HEK293 (cell line): ENCODE measurements around the gene SUSD6.

Experiments
- CTCF ChIA-PET: fragments of 350-600 bp; formaldehyde crosslinking; extraction: SDS; loops from one replicate; lab custom pipeline; 2021; ENCODE audit warnings: antibody characterized with exemption; lab: Yijun Ruan, JAX
- POLR2A ChIA-PET: fragments of 300-600 bp; formaldehyde crosslinking; extraction: SDS; loops from one replicate; lab custom pipeline; 2020; ENCODE audit warnings: antibody characterized with exemption, inconsistent platforms; lab: Yijun Ruan, JAX
- H3K27ac ChIP-seq: fragments of 200-500 bp; sonication (Bioruptor generic); 2 replicates; pipeline ENCODE4 v1.5.1; 2014; ENCODE audit warnings: low read depth, low read length, control low read depth, inconsistent platforms; ENCODE audit errors: extremely low read depth
- H3K36me3 ChIP-seq, 2 experiments: fragments of 200-500 bp in 1 of 2; sonication (Bioruptor generic) in 1 of 2; 1 replicate in 1 of 2; 2 replicates in 1 of 2; pipeline ENCODE4 v1.5.1; 2014 to 2017; ENCODE audit warnings: inconsistent platforms in 2 of 2, low read length in 2 of 2; ENCODE audit not compliant: control insufficient read depth in 2 of 2, insufficient read depth in 1 of 2
- H3K4me1 ChIP-seq: fragments of 200-500 bp; sonication (Bioruptor generic); 2 replicates; pipeline ENCODE4 v1.5.1; 2014; ENCODE audit warnings: mild to moderate bottlenecking, low read length, inconsistent platforms; ENCODE audit not compliant: control insufficient read depth, insufficient read depth
- H3K4me3 ChIP-seq: 2 replicates; pipeline ENCODE4 v1.5.1; 2011; ENCODE audit warnings: low read depth, mild to moderate bottlenecking, control low read depth, low read length, moderate library complexity
- H3K9me3 ChIP-seq: fragments of 200-500 bp; sonication (Bioruptor generic); 2 replicates; pipeline ENCODE4 v1.5.1; 2014; ENCODE audit warnings: low read depth, low read length, inconsistent platforms; ENCODE audit not compliant: control insufficient read depth, insufficient read depth
- ATF2 ChIP-seq: fragments of 450-650 bp; formaldehyde crosslinking; IDR thresholded peaks from 2 replicates; pipeline ENCODE4 v1.5.1; 2016; ENCODE audit warnings: missing biosample characterization, missing genetic modification characterization, low read depth
- KLF1 ChIP-seq: fragments of 450-650 bp; formaldehyde crosslinking; IDR thresholded peaks from 2 replicates; pipeline ENCODE4 v1.5.1; 2016; ENCODE audit warnings: missing biosample characterization, missing genetic modification characterization
- KLF7 ChIP-seq: fragments of 450-650 bp; formaldehyde crosslinking; IDR thresholded peaks from 2 replicates; pipeline ENCODE4 v1.5.1; 2016; ENCODE audit warnings: missing biosample characterization, missing genetic modification characterization, borderline replicate concordance
- TCF7L2 ChIP-seq: IDR thresholded peaks from 2 replicates; pipeline ENCODE4 v1.6.1; 2011; ENCODE audit warnings: low read depth, mild to moderate bottlenecking, inconsistent platforms, low read length, moderate library complexity, borderline replicate concordance
- TSHZ1 ChIP-seq: fragments of 450-650 bp; formaldehyde crosslinking; IDR thresholded peaks from 2 replicates; pipeline ENCODE4 v1.5.1; 2016; ENCODE audit warnings: missing biosample characterization, missing genetic modification characterization, borderline replicate concordance
- ZBTB17 ChIP-seq: fragments of 450-650 bp; formaldehyde crosslinking; IDR thresholded peaks from 2 replicates; pipeline ENCODE4 v1.5.1; 2016; ENCODE audit warnings: missing biosample characterization, missing genetic modification characterization
- ZEB2 ChIP-seq: fragments of 450-650 bp; formaldehyde crosslinking; IDR thresholded peaks from 2 replicates; pipeline ENCODE4 v1.5.1; 2016; ENCODE audit warnings: missing biosample characterization, missing genetic modification characterization
- ZFP3 ChIP-seq: fragments of 450-650 bp; formaldehyde crosslinking; IDR thresholded peaks from 2 replicates; pipeline ENCODE4 v1.5.1; 2016; ENCODE audit warnings: low read depth, missing biosample characterization, missing genetic modification characterization
- ZFP37 ChIP-seq: fragments of 450-650 bp; formaldehyde crosslinking; IDR thresholded peaks from 2 replicates; pipeline ENCODE4 v1.5.1; 2016; ENCODE audit warnings: missing biosample characterization, missing genetic modification characterization
- ZFP69B ChIP-seq: fragments of 450-650 bp; formaldehyde crosslinking; IDR thresholded peaks from 2 replicates; pipeline ENCODE4 v1.5.1; 2016; ENCODE audit warnings: missing biosample characterization, missing genetic modification characterization
- ZIC2 ChIP-seq: fragments of 450-650 bp; formaldehyde crosslinking; IDR thresholded peaks from 2 replicates; pipeline ENCODE4 v1.5.1; 2016; ENCODE audit warnings: missing biosample characterization, missing genetic modification characterization
- ZNF132 ChIP-seq: fragments of 450-650 bp; formaldehyde crosslinking; IDR thresholded peaks from 2 replicates; pipeline ENCODE4 v1.5.1; 2017; ENCODE audit warnings: missing biosample characterization, missing genetic modification characterization, borderline replicate concordance
- ZNF133 ChIP-seq: fragments of 450-650 bp; formaldehyde crosslinking; IDR thresholded peaks from 2 replicates; pipeline ENCODE4 v1.5.1; 2016; ENCODE audit warnings: missing biosample characterization, missing genetic modification characterization
- ZNF19 ChIP-seq: fragments of 450-650 bp; formaldehyde crosslinking; IDR thresholded peaks from 2 replicates; pipeline ENCODE4; 2016; ENCODE audit warnings: missing biosample characterization, missing genetic modification characterization, low read depth
- ZNF341 ChIP-seq: fragments of 450-650 bp; formaldehyde crosslinking; IDR thresholded peaks from 2 replicates; pipeline ENCODE4; 2016; ENCODE audit warnings: low read depth, missing biosample characterization, missing genetic modification characterization
- ZNF354C ChIP-seq: fragments of 450-650 bp; formaldehyde crosslinking; IDR thresholded peaks from 2 replicates; pipeline ENCODE4 v1.5.1; 2016; ENCODE audit warnings: missing biosample characterization, missing genetic modification characterization, low read depth, borderline replicate concordance
- ZNF366 ChIP-seq: fragments of 450-650 bp; formaldehyde crosslinking; conservative IDR thresholded peaks from 2 replicates; pipeline ENCODE4 v1.5.1; 2016; ENCODE audit warnings: missing biosample characterization, missing genetic modification characterization
- ZNF404 ChIP-seq: fragments of 450-650 bp; formaldehyde crosslinking; IDR thresholded peaks from 2 replicates; pipeline ENCODE4 v1.5.1; 2017; ENCODE audit warnings: missing biosample characterization, missing genetic modification characterization
- ZNF555 ChIP-seq: fragments of 450-650 bp; formaldehyde crosslinking; conservative IDR thresholded peaks from 2 replicates; pipeline ENCODE4 v1.5.1; 2017; ENCODE audit warnings: missing biosample characterization, mild to moderate bottlenecking, missing genetic modification characterization, inconsistent platforms
- ZNF626 ChIP-seq: fragments of 450-650 bp; sonication (Bioruptor Pico); formaldehyde crosslinking; IDR thresholded peaks from 2 replicates; pipeline ENCODE4 v1.5.1; 2018; ENCODE audit warnings: missing biosample characterization, missing genetic modification characterization, inconsistent platforms
- ZNF658 ChIP-seq: fragments of 450-650 bp; formaldehyde crosslinking; IDR thresholded peaks from 2 replicates; pipeline ENCODE4; 2016; ENCODE audit warnings: missing biosample characterization, missing genetic modification characterization
- ZNF660 ChIP-seq: fragments of 450-650 bp; IDR thresholded peaks from 2 replicates; pipeline ENCODE4 v1.5.1; 2018; ENCODE audit warnings: missing biosample characterization, mild to moderate bottlenecking, missing genetic modification characterization
- ZNF704 ChIP-seq: fragments of 450-650 bp; formaldehyde crosslinking; IDR thresholded peaks from 2 replicates; pipeline ENCODE4 v1.5.1; 2016; ENCODE audit warnings: missing biosample characterization, missing genetic modification characterization
- TF ChIP-seq, protein P1 (sequence below): fragments of 450-650 bp; formaldehyde crosslinking; IDR thresholded peaks from 2 replicates; pipeline ENCODE4 v1.5.1; 2017; ENCODE audit warnings: missing biosample characterization, missing genetic modification characterization

Gene SUSD6

DNA sequence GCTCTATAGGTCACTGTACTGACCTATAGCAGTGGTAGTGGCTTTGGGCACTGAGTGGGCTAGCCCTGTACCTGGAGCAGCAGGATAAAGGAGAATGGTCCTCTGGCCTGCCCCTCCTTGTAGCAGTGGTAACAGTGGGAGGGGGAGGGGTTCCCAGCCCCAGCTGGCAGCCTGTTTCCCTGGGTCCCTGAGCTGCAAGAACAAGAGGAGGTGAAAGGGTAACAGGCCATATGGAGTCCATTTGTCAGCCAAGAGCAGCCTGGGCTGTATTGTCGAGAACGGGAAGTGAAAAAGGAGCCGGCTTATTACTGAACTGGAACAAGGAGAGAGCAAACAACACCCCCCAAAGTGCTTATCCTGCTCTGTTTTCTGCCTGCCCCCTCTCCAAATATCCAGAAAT is 81.7 kb downstream of the SUSD6 start:
- H3K27ac ChIP-seq, result no peak overlapping the region
- peaks cover 12% of the 10 kb centered on the region; the same call in 1 of the 2 replicates for H3K4me1 ChIP-seq
- CTCF ChIA-PET, result interaction anchor here (0.6 kb wide), 1 partner anchor 34 kb away, joined by 3 read pairs; no protein-coding TSS in a partner anchor
- TF ChIP-seq ZNF658 (tag by site-specific recombination) (no peak), ZFP3 (tag by site-specific recombination) (no peak), ZNF19 (tag by site-specific recombination) (no peak), ZFP37 (tag by site-specific recombination) (no peak), ZNF132 (tag by site-specific recombination) (no peak), ZNF626 (no peak), ZNF404 (no peak), KLF7 (tag by site-specific recombination) (no peak), TSHZ1 (tag by site-specific recombination) (no peak), ZNF133 (tag by site-specific recombination) (no peak), ZNF366 (tag by site-specific recombination) (no peak), ZNF555 (tag by site-specific recombination) (no peak), ZIC2 (tag by site-specific recombination) (no peak), TCF7L2 (no peak), KLF1 (tag by site-specific recombination) (no peak), ZNF341 (tag by site-specific recombination) (no peak), ZNF660 (tag by site-specific recombination) (no peak), ZNF354C (tag by site-specific recombination) (no peak), ZFP69B (tag by site-specific recombination) (no peak), ZEB2 (tag by site-specific recombination) (no peak)
- no peak overlapping the region for H3K4me3 ChIP-seq
- POLR2A ChIA-PET, result no interaction called here
- no peaks in the 10 kb centered on the region for H3K36me3 ChIP-seq
- H3K9me3 ChIP-seq, result no peaks in the 10 kb centered on the region

DNA sequence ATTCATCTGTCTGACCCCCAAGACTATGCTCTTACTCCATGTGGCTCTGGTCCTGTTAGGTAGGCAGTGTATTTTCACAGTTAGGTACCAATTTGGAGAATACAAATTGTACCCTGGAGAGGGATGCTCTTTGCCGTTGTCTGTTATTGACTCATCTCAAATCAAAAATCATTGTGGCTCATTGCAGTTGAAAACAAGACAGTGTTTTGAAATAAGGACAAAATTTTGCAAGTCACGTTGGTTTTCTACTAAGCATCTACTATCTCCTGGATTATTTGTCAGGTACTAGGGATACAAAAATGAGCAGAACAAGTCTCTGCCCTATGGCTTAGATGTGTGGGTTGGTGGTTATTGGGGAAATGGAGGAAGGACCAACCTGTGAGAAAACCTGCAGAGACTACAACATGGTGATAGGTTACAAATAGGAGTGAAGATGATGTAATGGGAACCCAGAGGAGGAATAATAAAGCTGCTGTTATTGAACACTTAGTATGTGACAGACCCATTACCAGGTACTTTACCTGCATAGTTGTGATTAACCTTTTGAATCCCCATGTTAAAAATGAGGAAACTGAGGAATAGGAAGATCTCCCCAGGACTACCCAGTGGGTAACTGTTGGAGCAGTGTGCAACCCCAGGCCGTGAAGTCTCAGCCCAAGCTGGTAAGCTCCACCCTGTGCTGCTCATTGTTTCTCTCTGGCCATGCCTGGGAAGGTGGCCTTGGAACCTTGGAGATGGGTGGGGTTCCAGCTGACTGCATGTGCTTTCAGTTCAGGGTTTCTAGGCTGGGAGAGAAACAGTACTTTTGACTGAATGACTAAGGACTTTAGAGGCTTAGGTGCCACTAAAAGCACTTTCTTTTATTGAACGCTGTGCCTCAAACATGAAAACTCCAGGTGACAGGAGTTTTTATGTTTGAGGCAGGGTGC is 82.7 kb downstream of the SUSD6 start:
- CTCF ChIA-PET, result interaction anchor here (0.5 kb wide), 1 partner anchor 448 kb away, joined by 3 read pairs; no protein-coding TSS in a partner anchor
- no peaks in the 10 kb centered on the region for H3K9me3 ChIP-seq
- H3K4me1 ChIP-seq, result peaks cover 12% of the 10 kb centered on the region; the same call in 1 of the 2 replicates
- H3K27ac ChIP-seq, result no peak overlapping the region
- TF ChIP-seq ZBTB17 (tag by site-specific recombination) (0 out of 2 replicates have a peak, but pooled peaks have one; percentile 13), ATF2 (peak; percentile 58; the same call in 1 of the 2 replicates), ZNF704 (tag by site-specific recombination) (no peak), KLF1 (tag by site-specific recombination) (peak; percentile 38; the same call in 1 of the 2 replicates)
- TF ChIP-seq, protein P1, sequence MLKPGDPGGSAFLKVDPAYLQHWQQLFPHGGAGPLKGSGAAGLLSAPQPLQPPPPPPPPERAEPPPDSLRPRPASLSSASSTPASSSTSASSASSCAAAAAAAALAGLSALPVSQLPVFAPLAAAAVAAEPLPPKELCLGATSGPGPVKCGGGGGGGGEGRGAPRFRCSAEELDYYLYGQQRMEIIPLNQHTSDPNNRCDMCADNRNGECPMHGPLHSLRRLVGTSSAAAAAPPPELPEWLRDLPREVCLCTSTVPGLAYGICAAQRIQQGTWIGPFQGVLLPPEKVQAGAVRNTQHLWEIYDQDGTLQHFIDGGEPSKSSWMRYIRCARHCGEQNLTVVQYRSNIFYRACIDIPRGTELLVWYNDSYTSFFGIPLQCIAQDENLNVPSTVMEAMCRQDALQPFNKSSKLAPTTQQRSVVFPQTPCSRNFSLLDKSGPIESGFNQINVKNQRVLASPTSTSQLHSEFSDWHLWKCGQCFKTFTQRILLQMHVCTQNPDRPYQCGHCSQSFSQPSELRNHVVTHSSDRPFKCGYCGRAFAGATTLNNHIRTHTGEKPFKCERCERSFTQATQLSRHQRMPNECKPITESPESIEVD (tag by site-specific recombination), result 0 out of 2 replicates have a peak, but pooled peaks have one; percentile 35
- TF ChIP-seq, all 188 proteins: peak for 4
- POLR2A ChIA-PET, result interaction anchor here (0.5 to 0.6 kb wide), 2 partner anchors 70 to 83 kb away, joined by 3 to 4 read pairs; no protein-coding TSS in a partner anchor
- H3K4me3 ChIP-seq, result no peak overlapping the region
- no peaks in the 10 kb centered on the region for H3K36me3 ChIP-seq
